BJ (cell line): ENCODE data around the gene MDK. TPM values are rescaled to one million over a fixed set of nuclear protein-coding genes. Genes with fewer than 3 reads are reported as not detected.
"Not testable (repeated sequence)": the region's sequence is repeated elsewhere in the genome, so short reads cannot be mapped to it uniquely, and the experiment has no call there.

Source experiments
- CTCF ChIA-PET: fragments of 350-600 bp; formaldehyde crosslinking; extraction: SDS; loops from one replicate; lab custom pipeline; 2021; ENCODE audit warnings: antibody characterized with exemption, inconsistent platforms; lab: Yijun Ruan, JAX
- POLR2A ChIA-PET: fragments of 300-600 bp; sonication (Branson Sonifier 250); formaldehyde crosslinking; extraction: SDS; loops from one replicate; lab custom pipeline; 2021; ENCODE audit warnings: antibody characterized with exemption; lab: Charles Lee
- DNase-seq: peaks from one replicate; pipeline ENCODE4 v3.0.0-alpha.2; 2011; ENCODE audit warnings: low read depth
- H3K27me3 ChIP-seq: 2 replicates; pipeline ENCODE4 v1.6.0; 2011; ENCODE audit warnings: low read length; ENCODE audit not compliant: control insufficient read depth, insufficient read depth
- H3K36me3 ChIP-seq: 2 replicates; pipeline ENCODE4 v1.5.1; 2011; ENCODE audit warnings: low read length; ENCODE audit not compliant: control insufficient read depth, insufficient read depth
- H3K4me3 ChIP-seq: 2 replicates; pipeline ENCODE4 v1.5.1; 2011; ENCODE audit warnings: low read depth, mild to moderate bottlenecking, control low read depth, low read length
- CTCF ChIP-seq: IDR thresholded peaks from 2 replicates; pipeline ENCODE4 v1.5.1; 2011; ENCODE audit warnings: low read depth, mild to moderate bottlenecking, control low read depth, inconsistent platforms, low read length, moderate library complexity; ENCODE audit not compliant: insufficient read depth
- polyA plus RNA-seq: library from polyadenylated mRNA; depleted of rRNA; stranded (reverse); fragments of >200 nt; gene quantifications from 2 replicates; pipeline ENCODE4 v1.2.3, GENCODE V29; 2011

MDK gene
- polyA plus RNA-seq, 1 experiment, result 91.9 TPM

DNA sequence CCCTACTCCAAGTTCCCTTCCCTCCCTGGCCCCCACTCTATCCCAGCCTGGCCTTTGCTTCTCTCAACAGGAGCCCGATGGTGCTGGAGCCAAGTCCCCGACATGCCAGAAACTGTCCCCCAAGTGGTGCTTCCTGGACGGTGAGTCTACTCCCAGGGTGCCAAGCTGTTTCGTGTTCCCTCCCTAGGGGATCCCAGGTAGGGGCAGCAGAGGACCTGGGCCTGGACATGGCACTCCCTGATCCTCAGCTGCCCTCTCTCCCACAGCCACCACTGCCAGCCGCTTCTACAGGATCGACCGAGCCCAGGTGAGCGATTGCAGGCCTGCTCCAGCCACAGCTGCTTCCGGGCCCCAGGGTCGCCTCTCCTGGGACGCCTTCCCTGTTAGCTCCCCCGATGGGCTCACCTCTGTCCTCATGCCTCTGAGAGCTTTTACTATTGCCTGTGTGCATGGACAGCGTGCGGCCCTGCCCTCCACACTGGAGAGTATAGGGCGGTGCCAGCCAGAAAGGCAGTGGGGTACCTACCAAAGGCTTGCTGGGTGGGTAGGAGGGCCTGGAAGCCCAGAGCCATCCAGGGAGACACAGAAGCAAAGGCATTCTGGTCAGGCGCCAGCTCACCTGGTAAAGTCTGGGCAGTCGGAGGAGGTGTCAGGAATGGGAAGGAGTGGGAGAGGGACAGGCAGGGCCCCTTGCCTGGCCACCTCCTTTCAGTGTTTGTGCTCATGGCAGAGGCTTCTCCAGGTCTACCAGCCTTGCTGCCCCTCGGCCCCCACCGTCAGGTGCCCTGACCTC lies 5.0 kb upstream of the MDK start:
- DNase-seq, result no peak
- ChIA-PET CTCF (interaction anchor here (1.2 to 4.9 kb wide), 3 partner anchors 8 to 153 kb away, joined by 3 to 51 read pairs (median 3); no protein-coding TSS in a partner anchor), POLR2A (no interaction called here)
- Histone ChIP-seq H3K4me3 (no peak overlapping the region), H3K27me3 (no peaks in the 10 kb centered on the region), H3K36me3 (peaks cover 16% of the 10 kb centered on the region)
- no peak for TF ChIP-seq CTCF

DNA sequence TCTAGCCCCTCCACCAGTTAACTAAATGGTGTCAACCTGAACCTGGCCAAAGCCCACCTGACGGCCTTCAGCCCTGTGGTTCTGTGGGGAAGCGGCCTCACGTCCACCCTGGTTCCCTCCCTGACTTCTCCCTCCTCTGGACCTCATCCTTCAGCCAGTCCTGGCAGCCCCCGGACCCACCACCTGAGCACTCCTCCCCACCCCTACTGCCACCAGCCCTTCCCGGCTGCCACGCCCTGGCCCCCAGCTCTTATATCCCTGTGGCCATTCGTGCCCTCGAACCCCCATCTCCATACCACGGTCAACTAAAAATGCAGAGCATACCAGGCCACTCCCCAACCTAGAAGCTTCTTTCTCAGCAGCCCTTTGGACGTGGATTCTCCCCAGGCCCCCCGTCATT lies 4.2 kb upstream of the MDK start:
- no peak for TF ChIP-seq CTCF
- H3K4me3 ChIP-seq, result no peak overlapping the region
- DNase-seq, result no peak
- H3K36me3 ChIP-seq, result peaks cover 12% of the 10 kb centered on the region
- ChIA-PET CTCF (interaction anchor here (1.3 to 4.9 kb wide), 3 partner anchors 9 to 152 kb away, joined by 3 to 51 read pairs (median 7); no protein-coding TSS in a partner anchor), POLR2A (no interaction called here)
- H3K27me3 ChIP-seq, result no peaks in the 10 kb centered on the region

GRCh38 chr11:46377831-46378230 lies 3.6 kb upstream of the MDK start:
- ChIA-PET POLR2A (no interaction called here), CTCF (interaction anchor here (1.3 to 4.9 kb wide), 3 partner anchors 10 to 151 kb away, joined by 4 to 51 read pairs (median 10); no protein-coding TSS in a partner anchor)
- TF ChIP-seq CTCF, result no peak

GRCh38 chr11:46378296-46378695 lies 3.2 kb upstream of the MDK start:
- DNase-seq, result no peak
- Histone ChIP-seq H3K4me3 (no peak overlapping the region), H3K27me3 (no peaks in the 10 kb centered on the region), H3K36me3 (peaks cover 11% of the 10 kb centered on the region)
- ChIA-PET CTCF (interaction anchor here (1.3 to 4.9 kb wide), 3 partner anchors 10 to 151 kb away, joined by 4 to 51 read pairs (median 10); no protein-coding TSS in a partner anchor), POLR2A (interaction anchor here (0.7 kb wide), 1 partner anchor 12 kb away, joined by 3 read pairs; no protein-coding TSS in a partner anchor)
- no peak for TF ChIP-seq CTCF

More at GRCh38 chr11:46377831-46378230, 3.6 kb upstream of the MDK start:
- Histone ChIP-seq H3K27me3 (no peaks in the 10 kb centered on the region), H3K4me3 (no peak overlapping the region), H3K36me3 (peaks cover 11% of the 10 kb centered on the region)
- no peak for DNase-seq

GRCh38 chr11:46378811-46379481 lies 2.5 kb upstream of the MDK start:
- no peak overlapping the region for H3K4me3 ChIP-seq
- DNase-seq, result no peak
- ChIA-PET POLR2A (interaction anchor here (0.7 kb wide), 1 partner anchor 13 kb away, joined by 3 read pairs; no protein-coding TSS in a partner anchor), CTCF (interaction anchor here (1.9 to 4.9 kb wide), 2 partner anchors 10 to 11 kb away, joined by 10 to 51 read pairs; no protein-coding TSS in a partner anchor)
- H3K36me3 ChIP-seq, result peaks cover 10% of the 10 kb centered on the region
- H3K27me3 ChIP-seq, result no peaks in the 10 kb centered on the region
- no peak for TF ChIP-seq CTCF

DNA sequence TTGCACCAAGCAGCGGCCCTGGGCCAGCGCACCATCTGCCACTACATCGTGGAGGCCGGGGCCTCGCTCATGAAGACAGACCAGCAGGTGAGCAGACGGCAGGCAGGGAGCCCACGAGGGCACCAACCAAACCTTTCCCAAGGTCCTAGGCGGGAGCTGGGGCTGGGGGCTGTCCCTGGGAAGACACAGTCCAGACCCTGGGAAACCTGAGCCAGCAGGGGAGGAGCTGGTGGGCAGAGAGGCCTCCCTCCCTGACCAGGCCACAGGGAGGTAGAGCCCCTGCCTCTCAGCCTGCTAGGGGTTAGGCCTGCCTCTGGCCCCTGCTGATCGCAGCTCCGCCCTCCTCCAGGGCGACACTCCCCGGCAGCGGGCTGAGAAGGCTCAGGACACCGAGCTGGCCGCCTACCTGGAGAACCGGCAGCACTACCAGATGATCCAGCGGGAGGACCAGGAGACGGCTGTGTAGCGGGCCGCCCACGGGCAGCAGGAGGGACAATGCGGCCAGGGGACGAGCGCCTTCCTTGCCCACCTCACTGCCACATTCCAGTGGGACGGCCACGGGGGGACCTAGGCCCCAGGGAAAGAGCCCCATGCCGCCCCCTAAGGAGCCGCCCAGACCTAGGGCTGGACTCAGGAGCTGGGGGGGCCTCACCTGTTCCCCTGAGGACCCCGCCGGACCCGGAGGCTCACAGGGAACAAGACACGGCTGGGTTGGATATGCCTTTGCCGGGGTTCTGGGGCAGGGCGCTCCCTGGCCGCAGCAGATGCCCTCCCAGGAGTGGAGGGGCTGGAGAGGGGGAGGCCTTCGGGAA lies 1.8 kb upstream of the MDK start:
- POLR2A ChIA-PET, H3K27me3 ChIP-seq, DNase-seq, H3K36me3 ChIP-seq, H3K4me3 ChIP-seq: not testable (repeated sequence)
- CTCF ChIA-PET, result interaction anchor here (1.5 to 4.9 kb wide), 2 partner anchors 9 to 12 kb away, joined by 3 to 51 read pairs; no protein-coding TSS in a partner anchor
